Esophagus squamous epithelium (tissue), 4 donors: ENCODE results near the gene TFCP2L1.

Experiments
- POLR2A ChIP-seq, 4 donors: fragments of 450-650 bp; IDR thresholded peaks; one replicate each; pipeline ENCODE4 v1.6.1; 2017; ENCODE audit warnings: antibody characterized with exemption in 4 of 4, mild to moderate bottlenecking in 4 of 4, moderate library complexity in 3 of 4
- TF ChIP-seq, protein P1 (sequence below), 6 experiments: fragments of 450-650 bp in 4 of 6; fragments of 200-600 bp in 2 of 6; sonication (generic) in 2 of 6; IDR thresholded peaks; one replicate each; pipeline ENCODE4 v1.5.1; 2016 to 2019; ENCODE audit warnings: antibody characterized with exemption in 6 of 6, mild to moderate bottlenecking in 4 of 6, moderate library complexity in 4 of 6

DNA sequence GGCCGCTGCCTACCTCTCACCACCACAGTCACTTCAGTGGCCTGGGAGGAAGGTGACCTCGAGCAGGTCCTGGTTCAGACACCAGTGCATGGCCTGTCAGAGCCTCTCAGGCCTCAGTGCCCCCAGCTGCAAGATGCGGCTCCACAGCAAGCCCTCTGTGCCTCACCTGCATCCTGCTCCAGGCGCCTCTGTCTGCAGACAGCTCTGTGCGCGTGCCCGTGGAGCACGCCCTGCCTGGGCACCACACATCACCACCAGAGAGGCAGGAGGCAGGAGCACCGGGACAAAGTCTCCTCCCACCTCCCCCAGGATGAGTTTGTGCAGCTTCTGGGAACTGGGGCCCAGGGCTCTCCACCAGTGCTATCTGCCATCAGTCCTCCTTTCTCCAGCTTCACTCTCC, 98.7 kb downstream of the TFCP2L1 start:
- TF ChIP-seq POLR2A (IDR thresholded peaks at IDR 0.05): no peak
- TF ChIP-seq, protein P1, sequence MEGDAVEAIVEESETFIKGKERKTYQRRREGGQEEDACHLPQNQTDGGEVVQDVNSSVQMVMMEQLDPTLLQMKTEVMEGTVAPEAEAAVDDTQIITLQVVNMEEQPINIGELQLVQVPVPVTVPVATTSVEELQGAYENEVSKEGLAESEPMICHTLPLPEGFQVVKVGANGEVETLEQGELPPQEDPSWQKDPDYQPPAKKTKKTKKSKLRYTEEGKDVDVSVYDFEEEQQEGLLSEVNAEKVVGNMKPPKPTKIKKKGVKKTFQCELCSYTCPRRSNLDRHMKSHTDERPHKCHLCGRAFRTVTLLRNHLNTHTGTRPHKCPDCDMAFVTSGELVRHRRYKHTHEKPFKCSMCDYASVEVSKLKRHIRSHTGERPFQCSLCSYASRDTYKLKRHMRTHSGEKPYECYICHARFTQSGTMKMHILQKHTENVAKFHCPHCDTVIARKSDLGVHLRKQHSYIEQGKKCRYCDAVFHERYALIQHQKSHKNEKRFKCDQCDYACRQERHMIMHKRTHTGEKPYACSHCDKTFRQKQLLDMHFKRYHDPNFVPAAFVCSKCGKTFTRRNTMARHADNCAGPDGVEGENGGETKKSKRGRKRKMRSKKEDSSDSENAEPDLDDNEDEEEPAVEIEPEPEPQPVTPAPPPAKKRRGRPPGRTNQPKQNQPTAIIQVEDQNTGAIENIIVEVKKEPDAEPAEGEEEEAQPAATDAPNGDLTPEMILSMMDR (IDR thresholded peaks at IDR 0.05): no peak
